DND-41 (cell line): ENCODE data around the gene NLRC3.

Experiments used
- CTCF ChIP-seq: IDR thresholded peaks from 2 replicates; pipeline ENCODE4 v1.5.1; 2012; ENCODE audit warnings: borderline replicate concordance, low read length, moderate library complexity, mild to moderate bottlenecking; ENCODE audit not compliant: poor library complexity, severe bottlenecking; ENCODE audit errors: extremely low read depth
- EZH2 ChIP-seq: IDR thresholded peaks from 3 replicates; pipeline ENCODE4 v1.6.1; 2012; ENCODE audit warnings: borderline replicate concordance, low read depth, mild to moderate bottlenecking, moderate library complexity, low read length, inconsistent platforms; ENCODE audit not compliant: severe bottlenecking

GRCh38 chr16:3492356-3492755 is 84.8 kb downstream of the NLRC3 start:
- no peak for TF ChIP-seq CTCF
- no peak for TF ChIP-seq EZH2
